CD4-positive, alpha-beta T cell treated with Interleukin-6 for 4 hours (primary cell): ENCODE measurements around the gene FOLR1.

Source experiments
- DNase-seq: peaks from one replicate; pipeline ENCODE4 v3.0.0-alpha.2; 2020; ENCODE audit warnings: mixed read lengths

Gene FOLR1

DNA sequence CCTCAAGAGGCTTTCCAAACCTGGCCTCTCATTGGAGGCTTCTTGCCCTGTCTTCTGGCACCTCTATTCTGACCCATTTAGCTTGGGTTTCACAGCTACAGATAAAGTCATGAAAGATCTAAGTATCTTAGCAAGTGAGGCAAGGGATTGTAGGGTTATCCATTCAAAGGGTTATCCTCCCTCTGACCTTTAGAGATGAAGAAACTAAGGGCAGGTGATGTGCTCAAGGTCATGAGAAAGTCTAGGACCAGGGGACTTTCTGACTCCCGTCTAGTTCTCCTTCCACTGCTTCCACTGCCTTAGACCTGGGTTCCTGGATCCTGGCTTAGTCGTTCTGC is 44.8 kb downstream of the FOLR1 start:
- DNase-seq, result no peak

DNA sequence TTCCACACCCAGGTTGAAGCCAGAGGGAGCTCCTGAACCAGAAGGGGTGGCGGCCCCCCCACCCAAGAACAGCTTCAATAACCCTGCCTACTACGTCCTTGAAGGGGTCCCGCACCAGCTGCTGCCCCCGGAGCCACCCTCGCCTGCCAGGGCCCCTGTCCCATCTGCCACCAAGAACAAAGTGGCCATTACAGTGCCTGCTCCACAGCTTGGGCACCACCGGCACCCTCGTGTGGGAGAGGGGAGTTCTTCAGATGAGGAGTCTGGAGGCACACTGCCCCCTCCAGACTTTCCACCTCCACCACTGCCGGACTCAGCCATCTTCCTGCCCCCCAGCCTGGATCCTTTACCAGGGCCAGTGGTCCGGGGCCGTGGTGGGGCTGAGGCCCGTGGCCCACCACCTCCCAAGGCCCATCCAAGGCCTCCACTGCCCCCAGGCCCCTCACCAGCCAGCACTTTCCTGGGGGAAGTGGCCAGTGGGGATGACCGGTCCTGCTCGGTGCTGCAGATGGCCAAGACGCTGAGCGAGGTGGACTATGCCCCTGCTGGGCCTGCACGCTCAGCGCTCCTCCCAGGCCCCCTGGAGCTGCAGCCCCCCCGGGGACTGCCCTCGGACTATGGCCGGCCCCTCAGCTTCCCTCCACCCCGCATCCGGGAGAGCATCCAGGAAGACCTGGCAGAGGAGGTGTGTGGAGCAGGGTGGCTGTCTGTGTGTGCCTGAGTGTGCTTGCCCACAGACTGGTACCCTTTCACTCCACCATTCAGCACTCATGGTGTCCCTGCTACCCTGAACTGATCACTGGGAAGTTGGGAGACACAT is 45.4 kb downstream of the FOLR1 start:
- DNase-seq, result no peak

DNA sequence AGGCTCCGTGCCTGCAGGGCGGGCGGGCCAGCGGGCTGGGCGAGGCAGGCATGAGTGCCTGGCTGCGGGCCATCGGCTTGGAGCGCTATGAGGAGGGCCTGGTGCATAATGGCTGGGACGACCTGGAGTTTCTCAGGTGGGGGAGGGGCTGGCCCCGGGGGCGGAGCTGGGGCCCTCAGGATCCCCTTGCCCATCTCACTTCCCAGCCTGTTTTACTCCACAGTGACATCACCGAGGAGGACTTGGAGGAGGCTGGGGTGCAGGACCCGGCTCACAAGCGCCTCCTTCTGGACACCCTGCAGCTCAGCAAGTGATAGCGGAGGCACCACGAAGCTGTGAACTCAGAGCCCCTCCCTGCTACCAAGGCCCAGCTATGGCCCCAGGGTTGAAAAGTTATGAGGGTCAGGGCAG is 46.1 kb downstream of the FOLR1 start:
- DNase-seq, result peak; percentile 62

DNA sequence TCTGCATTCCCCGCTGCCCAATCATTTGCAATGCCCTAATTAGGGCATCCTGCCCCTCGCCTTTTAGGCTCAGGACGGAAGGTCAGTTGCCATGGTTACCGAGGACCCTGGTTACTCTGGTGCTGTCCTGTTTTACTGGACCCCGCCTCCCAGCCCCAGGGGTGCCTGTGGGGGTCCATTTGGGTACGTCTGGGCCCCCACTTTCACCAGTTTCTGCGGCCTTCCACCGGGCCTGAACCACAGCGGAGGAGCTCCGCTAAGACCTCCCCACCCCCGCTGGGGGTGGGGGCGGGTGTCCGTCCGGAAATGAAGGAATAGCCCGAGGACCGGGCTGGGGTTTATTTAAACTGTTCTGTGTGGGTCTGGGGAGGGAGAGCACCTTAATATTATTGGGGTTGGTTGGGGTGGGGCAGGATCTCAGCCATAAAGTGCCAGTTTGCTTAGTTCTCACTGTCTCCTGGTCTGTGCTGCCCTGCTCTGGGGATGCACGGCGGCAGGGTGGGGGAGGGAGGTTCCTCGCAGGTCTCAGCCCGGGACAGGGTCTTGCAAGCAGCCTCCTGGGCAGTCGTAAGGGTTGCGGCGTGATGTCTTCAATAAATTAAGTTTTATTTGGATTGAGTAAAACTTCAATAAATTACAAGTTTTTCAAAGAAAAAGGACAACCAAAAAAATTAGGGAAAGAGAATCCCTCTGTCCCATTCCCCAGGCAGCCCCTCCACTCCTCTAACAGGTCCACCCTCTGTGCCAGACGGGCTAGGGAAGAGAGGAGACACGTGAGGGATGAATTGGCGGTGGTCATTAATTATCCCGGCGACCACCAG is 46.8 kb downstream of the FOLR1 start:
- no peak for DNase-seq

DNA sequence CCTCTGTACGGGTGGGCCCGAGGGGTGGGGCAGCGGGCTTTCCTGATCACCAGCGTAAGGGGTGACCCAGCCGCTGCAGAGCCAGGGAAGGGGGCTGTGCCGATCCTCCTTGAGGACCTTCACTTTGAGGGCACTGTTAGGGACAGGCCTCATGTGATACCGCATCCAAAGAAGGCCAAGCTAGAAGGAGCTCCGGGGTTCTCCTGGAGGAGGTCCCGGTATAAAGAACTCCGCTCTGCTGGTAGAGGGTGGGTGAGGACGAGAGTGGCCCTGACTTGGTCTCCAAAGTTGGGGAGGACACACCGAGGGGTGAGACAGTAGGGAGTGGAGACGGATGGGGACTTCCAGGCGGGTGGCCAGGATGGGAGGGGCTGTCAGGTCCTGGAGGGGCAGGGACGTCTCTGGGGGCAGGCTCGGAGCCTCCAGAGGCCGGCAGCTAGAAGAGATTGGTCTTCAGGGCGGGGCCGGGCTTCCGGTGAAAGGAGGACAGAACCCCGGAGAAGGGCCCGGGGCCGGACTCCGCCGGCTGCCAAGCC is 47.4 kb downstream of the FOLR1 start:
- no peak for DNase-seq

DNA sequence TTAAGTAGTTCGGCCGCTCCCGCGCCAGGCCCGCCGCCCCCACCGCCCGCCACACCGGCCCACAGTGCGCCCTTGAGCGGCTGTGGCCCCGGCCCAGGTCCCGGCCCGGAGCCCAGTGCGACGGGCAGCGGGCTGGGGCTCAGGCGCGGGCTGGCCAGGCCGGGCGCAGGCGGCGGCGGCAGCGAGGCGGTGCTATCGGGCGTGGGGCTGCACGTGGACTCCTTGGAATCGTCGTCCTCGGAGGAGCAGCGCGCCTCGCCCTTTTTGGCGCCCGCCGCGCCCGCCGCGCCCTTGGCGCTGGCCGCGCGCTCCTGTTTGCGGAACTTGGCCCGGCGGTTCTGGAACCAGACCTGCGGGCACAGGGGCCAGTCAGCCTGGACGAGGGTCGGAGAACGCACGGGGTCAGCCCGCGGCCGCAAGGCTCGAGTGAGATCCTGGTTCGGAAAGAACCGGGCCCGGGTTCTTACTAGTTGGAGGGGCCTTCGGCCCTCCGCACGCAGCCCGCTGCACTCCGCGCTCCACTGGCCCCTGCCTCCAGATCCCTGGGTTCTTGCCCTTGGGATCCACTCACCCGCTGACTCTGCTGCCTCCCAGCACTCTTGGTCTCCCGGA is 48.0 kb downstream of the FOLR1 start:
- DNase-seq, result no peak

DNA sequence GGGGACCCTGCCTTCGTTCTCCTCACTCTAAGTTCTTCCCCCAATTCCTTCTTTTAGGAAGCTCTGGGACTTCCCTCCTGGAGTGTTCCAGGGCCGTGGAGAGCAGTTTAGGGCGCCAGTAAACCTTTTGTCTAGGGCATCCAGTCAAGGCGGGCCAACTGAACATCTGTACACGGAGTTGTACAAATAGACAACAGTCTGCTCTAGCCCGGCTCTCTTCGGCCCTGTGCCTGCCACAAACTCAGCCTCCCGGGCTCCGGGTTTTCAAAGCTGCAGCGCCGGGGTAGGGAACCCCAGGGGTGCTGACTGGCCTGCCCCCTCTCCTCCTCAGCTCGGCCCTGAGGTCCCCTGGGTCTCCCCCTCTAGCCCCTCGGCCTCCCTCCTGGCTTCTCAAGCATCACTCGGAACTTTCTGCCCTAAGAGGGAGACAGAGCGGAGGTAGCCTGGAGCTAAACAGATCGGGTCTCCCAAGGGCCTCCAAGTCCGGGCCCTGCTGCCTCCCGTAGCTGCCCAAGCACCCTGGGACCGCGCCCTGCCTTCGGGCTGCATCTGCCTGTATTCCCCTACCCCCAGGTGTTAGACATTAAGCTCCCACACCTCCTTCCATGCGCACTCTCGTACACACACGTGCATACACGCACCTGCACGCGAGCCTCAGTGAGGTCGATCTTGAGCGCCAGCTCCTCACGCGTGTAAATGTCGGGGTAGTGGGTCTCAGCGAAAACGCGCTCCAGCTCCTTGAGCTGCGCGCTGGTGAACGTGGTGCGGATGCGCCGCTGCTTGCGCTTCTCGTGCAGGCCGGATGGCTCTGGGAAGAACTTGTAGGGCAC is 48.7 kb downstream of the FOLR1 start:
- no peak for DNase-seq

DNA sequence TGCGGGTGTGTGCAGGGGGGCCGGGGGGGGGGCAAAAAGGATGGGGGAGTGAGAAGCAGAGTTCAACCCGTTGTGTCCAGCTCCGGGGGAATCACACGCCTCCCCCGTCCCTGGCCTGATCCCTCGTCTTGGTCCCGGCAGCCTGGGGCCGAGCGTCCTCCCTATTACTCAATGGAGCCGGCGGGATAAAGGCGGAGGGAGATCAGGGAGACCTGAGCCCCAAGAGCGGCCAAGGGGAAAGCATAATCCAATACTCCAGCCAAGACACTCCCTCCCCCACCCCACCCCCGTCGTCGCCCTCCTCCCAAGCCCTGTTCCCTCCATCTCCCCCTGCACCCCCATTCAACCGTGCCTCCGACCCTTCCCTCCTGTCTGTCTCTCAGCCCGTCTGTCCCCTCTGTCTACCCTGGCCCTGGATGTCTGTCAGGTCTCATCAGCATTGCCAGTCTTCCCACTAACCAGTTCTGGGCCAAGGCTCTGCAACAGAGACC is 49.4 kb downstream of the FOLR1 start:
- DNase-seq, result no peak

DNA sequence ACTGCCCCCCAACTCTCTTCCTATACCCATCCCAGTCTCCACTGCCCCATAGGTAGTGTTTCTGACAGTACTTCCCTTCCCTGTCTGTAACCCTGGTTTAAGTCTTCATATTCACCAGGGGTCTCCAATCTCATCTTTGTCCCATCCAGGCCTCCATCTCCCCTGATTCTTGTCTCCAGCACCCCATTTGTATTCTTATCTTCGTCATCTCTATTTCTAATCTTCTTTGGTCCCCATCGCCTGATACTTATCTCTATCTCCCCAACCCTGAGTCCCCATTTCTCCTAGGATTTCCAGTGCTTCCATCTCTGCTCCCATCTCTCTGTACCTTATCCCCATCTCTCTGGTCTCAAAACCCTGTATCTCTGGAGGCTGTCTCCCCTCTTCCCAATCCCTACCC is 50.2 kb downstream of the FOLR1 start:
- no peak for DNase-seq

DNA sequence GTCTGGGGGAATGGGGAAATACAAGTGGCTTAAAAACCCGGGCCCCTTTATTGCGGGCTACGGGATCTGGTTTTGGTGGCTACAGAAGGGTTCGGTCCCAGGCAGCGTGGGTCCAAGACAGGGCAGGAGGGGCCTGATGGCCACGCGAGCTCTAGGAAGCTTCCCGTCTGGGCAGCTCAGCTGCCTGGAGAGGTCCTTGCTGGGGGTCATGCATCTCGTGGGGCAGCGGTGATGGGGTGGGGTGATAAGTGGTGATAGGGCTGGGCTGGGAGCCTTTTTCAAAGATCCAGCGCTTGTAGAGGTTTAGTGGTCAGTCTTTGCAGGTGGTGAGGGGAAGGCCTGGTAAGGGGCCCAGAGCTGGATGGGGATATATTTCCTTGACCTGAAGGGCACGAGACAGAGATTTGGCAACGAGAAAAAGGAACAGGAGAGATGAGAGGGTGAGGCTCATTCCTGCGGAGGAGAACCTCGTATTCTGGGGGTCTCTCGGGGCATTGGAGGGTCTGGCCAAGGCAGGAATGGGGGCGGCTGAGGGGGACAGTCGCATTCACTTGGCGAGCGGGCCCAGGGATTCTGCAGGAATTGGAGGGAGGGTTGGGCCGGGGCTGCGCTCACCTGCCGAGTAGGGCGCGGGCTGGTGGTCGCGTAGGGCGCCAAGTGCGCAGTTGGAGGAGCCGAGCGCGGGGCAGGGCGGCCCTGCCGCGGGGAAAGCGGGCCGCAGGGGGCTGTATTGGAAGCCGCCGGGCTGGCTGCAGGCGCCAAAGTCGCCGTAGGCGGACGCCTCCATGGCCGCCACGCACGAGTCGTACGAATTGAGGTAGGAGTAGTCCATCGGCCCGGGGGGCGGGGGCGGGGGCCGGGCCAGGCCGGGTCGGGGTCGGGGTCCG is 51.5 kb downstream of the FOLR1 start:
- no peak for DNase-seq

DNA sequence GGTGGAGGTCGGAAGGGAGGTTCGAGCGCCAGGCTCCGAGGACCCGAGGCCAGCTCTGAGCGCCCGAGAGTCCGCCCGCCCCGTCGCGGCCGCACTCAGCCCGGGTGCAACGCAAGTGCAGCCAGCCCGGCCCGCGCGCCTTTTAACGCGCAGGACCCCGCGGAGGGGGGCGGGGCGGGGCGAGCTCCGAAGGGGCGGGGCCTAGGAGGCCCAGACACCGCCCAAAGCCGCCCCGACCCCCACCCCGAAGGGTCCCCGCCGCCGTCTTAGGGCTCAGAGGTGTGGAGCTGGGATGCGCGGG is 52.1 kb downstream of the FOLR1 start, which contains the start of gene PHOX2A:
PHOX2A (minus strand) TSS at position 117 of the 301 bp plus-strand sequence. CDS start 172 bp downstream, outside the sequence.
- DNase-seq, result no peak

DNA sequence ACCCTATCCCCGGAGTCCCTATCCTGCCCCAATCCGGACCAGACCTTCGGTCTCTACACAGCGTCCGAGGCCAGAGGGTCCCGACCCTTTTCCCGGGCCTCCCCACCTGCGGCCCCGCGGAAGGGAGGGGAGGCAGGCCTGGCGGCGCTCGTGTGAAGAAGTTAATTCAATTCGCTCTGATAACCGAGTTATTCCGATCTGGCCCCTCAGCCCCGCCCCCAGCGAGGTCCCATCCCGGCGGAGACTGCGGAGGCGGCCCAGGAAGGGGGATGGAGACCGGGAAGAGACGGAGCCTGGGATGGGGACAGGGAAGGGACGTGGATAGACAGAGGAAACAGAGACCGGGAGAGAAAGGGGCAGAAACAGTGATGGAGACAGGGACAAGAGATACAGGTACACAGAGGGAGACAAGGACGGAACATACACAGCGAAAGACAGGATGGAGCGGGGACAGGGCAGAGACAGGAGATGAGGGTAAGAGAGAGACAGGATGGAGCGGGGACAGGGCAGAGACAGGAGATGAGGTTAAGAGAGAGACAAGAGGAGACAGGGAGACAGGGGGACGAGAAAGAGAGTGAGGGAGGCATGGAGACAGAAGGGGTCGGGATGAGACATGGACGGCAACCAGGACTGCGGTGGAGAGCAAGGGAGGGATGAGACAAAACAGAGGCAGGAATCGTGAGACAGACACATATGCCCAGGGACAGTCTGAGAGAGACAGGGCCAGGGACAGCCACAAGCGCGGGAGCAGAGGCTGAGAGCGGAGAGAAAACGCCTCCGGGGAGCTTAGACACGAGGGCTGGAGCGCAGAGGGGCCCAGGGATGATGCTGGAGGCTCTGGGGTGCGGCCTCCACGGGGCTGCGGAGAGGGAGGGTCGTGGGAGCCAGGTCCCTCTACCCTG is 52.7 kb downstream of the FOLR1 start:
- no peak for DNase-seq

DNA sequence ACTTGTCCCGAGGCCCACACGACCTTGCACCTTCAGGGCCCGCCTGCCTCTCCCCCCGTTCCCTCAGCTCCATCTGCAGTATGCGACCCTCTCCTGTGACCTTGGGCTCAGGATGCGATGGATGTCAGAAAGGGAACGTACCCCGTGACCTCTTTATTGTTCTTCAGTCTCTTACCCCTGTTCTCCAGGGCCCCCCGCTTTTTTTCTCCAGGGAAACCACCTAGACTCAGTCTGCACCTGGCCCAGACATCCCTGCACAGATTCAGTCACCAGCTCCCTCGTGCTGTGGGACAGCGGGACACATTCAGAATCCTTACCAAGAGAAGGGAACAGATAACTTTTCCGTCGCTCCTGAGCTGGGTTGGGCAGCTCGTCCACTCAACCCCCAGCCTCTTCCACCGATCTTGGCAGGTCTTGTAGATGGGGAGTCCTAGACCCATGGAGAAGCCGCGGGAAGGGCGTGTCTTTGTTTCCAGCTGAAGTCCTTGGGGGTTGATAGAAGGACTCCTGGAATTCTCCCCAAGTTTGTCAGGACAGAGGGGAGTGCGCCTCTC is 53.4 kb downstream of the FOLR1 start:
- DNase-seq, result no peak
